ENCODE results near the gene ARID2. TPM values are rescaled to one million over a fixed set of nuclear protein-coding genes. Genes with fewer than 3 reads are reported as not detected.
A peak's percentile ranks its signal among the peaks of the same experiment; 100 is the strongest.

The ARID2 gene
- total RNA-seq, 2 donors from 2014 or later: 63.1 to 63.3 TPM

GRCh38 chr12:45912774-45913173 lies 183.3 kb downstream of the ARID2 start:
- H3K9me3 ChIP-seq (ENCODE audit: control insufficient read depth, low read length, poor library complexity, severe bottlenecking): no peaks in the 10 kb centered on the region
- ATAC-seq: no peak
- no peaks in the 10 kb centered on the region for H3K36me3 Mint-ChIP-seq (ENCODE audit: low read depth)
- H3K27me3 Mint-ChIP-seq: no peaks in the 10 kb centered on the region
- H3K27ac Mint-ChIP-seq: no peak overlapping the region
- no peak for DNase-seq
- H3K4me3 Mint-ChIP-seq: no peak overlapping the region
- H3K4me1 Mint-ChIP-seq: peaks cover 3% of the 10 kb centered on the region

- no peaks in the 10 kb centered on the region for H3K9me3 ChIP-seq (ENCODE audit: control insufficient read depth, low read length, poor library complexity, severe bottlenecking)
- Mint-ChIP-seq H3K4me1 (peaks cover 3% of the 10 kb centered on the region), H3K27me3 (no peaks in the 10 kb centered on the region), H3K36me3 (ENCODE audit: low read depth) (no peaks in the 10 kb centered on the region), H3K4me3 (no peak overlapping the region), H3K27ac (no peak overlapping the region)
- DNase-seq: no peak
- ATAC-seq: no peak
Observed at GRCh38 chr12:45913631-45914030, 184.1 kb downstream of the ARID2 start.

GRCh38 chr12:45914090-45914489 lies 184.6 kb downstream of the ARID2 start:
- Mint-ChIP-seq H3K27ac (no peak overlapping the region), H3K4me1 (peaks cover 3% of the 10 kb centered on the region)
- DNase-seq: no peak

GRCh38 chr12:45915405-45915804 lies 185.9 kb downstream of the ARID2 start:
- H3K36me3 Mint-ChIP-seq (ENCODE audit: low read depth): no peaks in the 10 kb centered on the region
- H3K9me3 ChIP-seq (ENCODE audit: control insufficient read depth, low read length, poor library complexity, severe bottlenecking): no peaks in the 10 kb centered on the region
- peaks cover 3% of the 10 kb centered on the region for H3K4me1 Mint-ChIP-seq
- H3K27me3 Mint-ChIP-seq: no peaks in the 10 kb centered on the region
- no peak overlapping the region for H3K27ac Mint-ChIP-seq
- no peak for ATAC-seq
- no peak for DNase-seq
- no peak overlapping the region for H3K4me3 Mint-ChIP-seq

More at GRCh38 chr12:45914090-45914489, 184.6 kb downstream of the ARID2 start:
- no peaks in the 10 kb centered on the region for H3K9me3 ChIP-seq (ENCODE audit: control insufficient read depth, low read length, poor library complexity, severe bottlenecking)
- Mint-ChIP-seq H3K4me3 (no peak overlapping the region), H3K27me3 (no peaks in the 10 kb centered on the region), H3K36me3 (ENCODE audit: low read depth) (no peaks in the 10 kb centered on the region)
- peak; percentile 18 for ATAC-seq

GRCh38 chr12:45918818-45919217 lies 189.3 kb downstream of the ARID2 start:
- no peaks in the 10 kb centered on the region for H3K9me3 ChIP-seq (ENCODE audit: control insufficient read depth, low read length, poor library complexity, severe bottlenecking)
- no peaks in the 10 kb centered on the region for H3K36me3 Mint-ChIP-seq (ENCODE audit: low read depth)
- ATAC-seq (no peak), DNase-seq (no peak)
- H3K27me3 Mint-ChIP-seq: no peaks in the 10 kb centered on the region
- no peaks in the 10 kb centered on the region for H3K4me1 Mint-ChIP-seq
- no peak overlapping the region for H3K4me3 Mint-ChIP-seq
- no peak overlapping the region for H3K27ac Mint-ChIP-seq

- H3K4me1 Mint-ChIP-seq: peaks cover 9% of the 10 kb centered on the region
Observed at GRCh38 chr12:45928309-45928708, 198.8 kb downstream of the ARID2 start.

GRCh38 chr12:45930369-45930768 lies 200.9 kb downstream of the ARID2 start:
- DNase-seq (no peak), ATAC-seq (no peak)
- no peak overlapping the region for H3K4me3 Mint-ChIP-seq
- H3K36me3 Mint-ChIP-seq (ENCODE audit: low read depth): peaks cover 17% of the 10 kb centered on the region
- H3K4me1 Mint-ChIP-seq: peaks cover 9% of the 10 kb centered on the region
- H3K9me3 ChIP-seq (ENCODE audit: control insufficient read depth, low read length, poor library complexity, severe bottlenecking): no peaks in the 10 kb centered on the region
- H3K27ac Mint-ChIP-seq: peak overlapping the region; percentile 19
- no peaks in the 10 kb centered on the region for H3K27me3 Mint-ChIP-seq

More at GRCh38 chr12:45928309-45928708, 198.8 kb downstream of the ARID2 start:
- ATAC-seq: no peak
- DNase-seq: no peak
- H3K9me3 ChIP-seq (ENCODE audit: control insufficient read depth, low read length, poor library complexity, severe bottlenecking): no peaks in the 10 kb centered on the region
- peaks cover 19% of the 10 kb centered on the region for H3K36me3 Mint-ChIP-seq (ENCODE audit: low read depth)
- no peaks in the 10 kb centered on the region for H3K27me3 Mint-ChIP-seq
- peak overlapping the region; percentile 27 for H3K27ac Mint-ChIP-seq
- H3K4me3 Mint-ChIP-seq: no peak overlapping the region

GRCh38 chr12:45933504-45933903 lies 204.0 kb downstream of the ARID2 start:
- no peaks in the 10 kb centered on the region for H3K27me3 Mint-ChIP-seq
- no peak for ATAC-seq
- no peaks in the 10 kb centered on the region for H3K9me3 ChIP-seq (ENCODE audit: control insufficient read depth, low read length, poor library complexity, severe bottlenecking)
- DNase-seq: no peak
- H3K36me3 Mint-ChIP-seq (ENCODE audit: low read depth): peaks cover 4% of the 10 kb centered on the region
- peak overlapping the region; percentile 54 for H3K27ac Mint-ChIP-seq
- H3K4me1 Mint-ChIP-seq: peaks cover 8% of the 10 kb centered on the region
- H3K4me3 Mint-ChIP-seq: no peak overlapping the region

- no peak for DNase-seq
- H3K4me1 Mint-ChIP-seq: peaks cover 8% of the 10 kb centered on the region
- H3K9me3 ChIP-seq (ENCODE audit: control insufficient read depth, low read length, poor library complexity, severe bottlenecking): no peaks in the 10 kb centered on the region
- H3K36me3 Mint-ChIP-seq (ENCODE audit: low read depth): peaks cover 4% of the 10 kb centered on the region
- H3K27me3 Mint-ChIP-seq: no peaks in the 10 kb centered on the region
- no peak overlapping the region for H3K27ac Mint-ChIP-seq
- H3K4me3 Mint-ChIP-seq: no peak overlapping the region
- ATAC-seq: peak; percentile 16
Observed at GRCh38 chr12:45934956-45935355, 205.4 kb downstream of the ARID2 start.

GRCh38 chr12:45938566-45938965 lies 209.1 kb downstream of the ARID2 start:
- H3K4me3 Mint-ChIP-seq: no peak overlapping the region
- ATAC-seq: no peak
- H3K36me3 Mint-ChIP-seq (ENCODE audit: low read depth): peaks cover 9% of the 10 kb centered on the region
- H3K4me1 Mint-ChIP-seq: peaks cover 12% of the 10 kb centered on the region
- DNase-seq: no peak
- no peaks in the 10 kb centered on the region for H3K27me3 Mint-ChIP-seq
- no peaks in the 10 kb centered on the region for H3K9me3 ChIP-seq (ENCODE audit: control insufficient read depth, low read length, poor library complexity, severe bottlenecking)
- H3K27ac Mint-ChIP-seq: peak overlapping the region; percentile 29

- Mint-ChIP-seq H3K4me3 (no peak overlapping the region), H3K4me1 (peaks cover 13% of the 10 kb centered on the region), H3K27me3 (no peaks in the 10 kb centered on the region), H3K27ac (no peak overlapping the region), H3K36me3 (ENCODE audit: low read depth) (peaks cover 9% of the 10 kb centered on the region)
- H3K9me3 ChIP-seq (ENCODE audit: control insufficient read depth, low read length, poor library complexity, severe bottlenecking): no peaks in the 10 kb centered on the region
- no peak for ATAC-seq
- no peak for DNase-seq
Observed at GRCh38 chr12:45939759-45940158, 210.3 kb downstream of the ARID2 start.

- ATAC-seq (no peak), DNase-seq (no peak)
- no peak overlapping the region for H3K27ac Mint-ChIP-seq
- H3K9me3 ChIP-seq (ENCODE audit: control insufficient read depth, low read length, poor library complexity, severe bottlenecking): no peaks in the 10 kb centered on the region
- peaks cover 20% of the 10 kb centered on the region for H3K36me3 Mint-ChIP-seq (ENCODE audit: low read depth)
- no peak overlapping the region for H3K4me3 Mint-ChIP-seq
- H3K27me3 Mint-ChIP-seq: no peaks in the 10 kb centered on the region
- peaks cover 18% of the 10 kb centered on the region for H3K4me1 Mint-ChIP-seq
Observed at GRCh38 chr12:45944771-45945170, 215.3 kb downstream of the ARID2 start.

GRCh38 chr12:45946435-45946834 lies 216.9 kb downstream of the ARID2 start:
- no peak for DNase-seq
- Mint-ChIP-seq H3K4me1 (peaks cover 22% of the 10 kb centered on the region), H3K27me3 (no peaks in the 10 kb centered on the region), H3K4me3 (no peak overlapping the region), H3K36me3 (ENCODE audit: low read depth) (peaks cover 22% of the 10 kb centered on the region), H3K27ac (peak overlapping the region; percentile 24)
- ATAC-seq: no peak
- H3K9me3 ChIP-seq (ENCODE audit: control insufficient read depth, low read length, poor library complexity, severe bottlenecking): no peaks in the 10 kb centered on the region

GRCh38 chr12:45948546-45948945 lies 219.0 kb downstream of the ARID2 start:
- no peaks in the 10 kb centered on the region for H3K9me3 ChIP-seq (ENCODE audit: control insufficient read depth, low read length, poor library complexity, severe bottlenecking)
- DNase-seq: no peak
- ATAC-seq: no peak
- no peak overlapping the region for H3K27ac Mint-ChIP-seq
- peaks cover 15% of the 10 kb centered on the region for H3K36me3 Mint-ChIP-seq (ENCODE audit: low read depth)
- no peaks in the 10 kb centered on the region for H3K27me3 Mint-ChIP-seq
- peaks cover 15% of the 10 kb centered on the region for H3K4me1 Mint-ChIP-seq
- H3K4me3 Mint-ChIP-seq: no peak overlapping the region
